HAP-1 (cell line): Measurements from ENCODE around the gene NR1H2.
"Not testable (repeated sequence)": the region's sequence is repeated elsewhere in the genome, so short reads cannot be mapped to it uniquely, and the experiment has no call there.

Experiments used
- DNase-seq, 2 experiments: peaks; one replicate each; pipeline ENCODE4 v3.0.0-alpha.2; 2016 to 2020; ENCODE audit warnings: low spot score in 2 of 2
- H3K27me3 ChIP-seq: fragments of 250-450 bp; sonication (Bioruptor Pico); 2 replicates; pipeline ENCODE4 v1.5.1; 2020; ENCODE audit warnings: low read depth, mild to moderate bottlenecking, moderate library complexity
- H3K36me3 ChIP-seq: fragments of 250-450 bp; sonication (Bioruptor Pico); replicated peaks from 2 replicates; pipeline ENCODE4 v1.5.1; 2020; ENCODE audit warnings: mild to moderate bottlenecking
- H3K4me1 ChIP-seq: fragments of 250-450 bp; sonication (Bioruptor Pico); 2 replicates; pipeline ENCODE4 v1.5.1; 2020; ENCODE audit warnings: mild to moderate bottlenecking
- H3K4me3 ChIP-seq: fragments of 250-450 bp; sonication (Bioruptor Pico); 2 replicates; pipeline ENCODE4 v1.5.1; 2020; ENCODE audit warnings: mild to moderate bottlenecking, moderate library complexity
- H3K9me3 ChIP-seq: fragments of 250-450 bp; sonication (Bioruptor Pico); 2 replicates; pipeline ENCODE4 v1.5.1; 2020; ENCODE audit warnings: mild to moderate bottlenecking, moderate library complexity
- in situ Hi-C: fragments of 300-500 bp; cut with MboI; formaldehyde crosslinking; loops from 3 replicates; pipeline ENCODE4 v1.14.3; 2020; ENCODE audit warnings: low sequenced_read_pairs, inconsistent platforms, mixed read lengths

NR1H2 gene

GRCh38 chr19:50387868-50388245 lies 11.6 kb downstream of the NR1H2 start:
- no peaks in the 10 kb centered on the region; the same call in 1 of the 2 replicates for H3K9me3 ChIP-seq
- no peak overlapping the region for H3K4me3 ChIP-seq

DNA sequence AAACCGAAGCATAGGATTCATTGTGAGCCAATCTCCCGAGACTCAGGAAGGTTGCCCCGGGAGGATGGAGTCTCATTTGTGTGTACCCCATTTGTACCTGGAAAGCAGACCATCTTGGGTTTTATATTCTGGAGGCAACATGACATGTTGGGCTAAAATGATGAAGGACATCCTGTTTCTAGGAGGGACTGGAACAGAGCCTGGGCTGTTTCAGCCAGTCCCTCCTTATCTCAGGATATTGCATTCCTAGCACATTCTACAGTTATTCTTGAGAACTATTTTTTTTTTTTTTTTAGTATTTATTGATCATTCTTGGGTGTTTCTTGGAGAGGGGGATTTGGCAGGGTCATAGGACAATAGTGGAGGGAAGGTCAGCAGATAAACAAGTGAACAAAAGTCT lies 14.0 kb downstream of the NR1H2 start:
- H3K27me3 ChIP-seq, H3K9me3 ChIP-seq, H3K4me3 ChIP-seq, DNase-seq, H3K4me1 ChIP-seq, in situ Hi-C loops: not testable (repeated sequence)
- H3K36me3 ChIP-seq = peaks cover 45% of the 10 kb centered on the region

More at GRCh38 chr19:50387868-50388245, 11.6 kb downstream of the NR1H2 start:
- Histone ChIP-seq H3K27me3 (no peaks in the 10 kb centered on the region), H3K36me3 (peaks cover 43% of the 10 kb centered on the region), H3K4me1 (peaks cover 9% of the 10 kb centered on the region; the same call in 1 of the 2 replicates)
- no peak for DNase-seq
- in situ Hi-C loops = no loop called here

DNA sequence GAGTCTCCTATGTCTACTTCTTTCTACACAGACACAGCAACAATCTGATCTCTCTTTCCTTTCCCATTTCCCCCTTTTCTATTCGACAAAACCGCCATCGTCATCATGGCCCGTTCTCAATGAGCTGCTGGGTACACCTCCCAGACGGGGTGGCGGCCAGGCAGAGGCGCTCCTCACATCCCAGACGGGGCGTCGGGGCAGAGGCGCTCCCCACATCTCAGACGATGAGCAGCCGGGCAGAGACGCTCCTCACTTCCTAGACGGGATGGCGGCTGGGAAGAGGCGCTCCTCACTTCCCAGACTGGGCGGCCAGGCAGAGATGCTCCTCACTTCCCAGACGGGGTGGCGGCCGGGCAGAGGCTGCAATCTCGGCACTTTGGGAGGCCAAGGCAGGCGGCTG lies 14.7 kb downstream of the NR1H2 start:
- H3K27me3 ChIP-seq, in situ Hi-C loops, H3K4me3 ChIP-seq, DNase-seq, H3K4me1 ChIP-seq, H3K9me3 ChIP-seq: not testable (repeated sequence)
- peaks cover 45% of the 10 kb centered on the region for H3K36me3 ChIP-seq

GRCh38 chr19:50392759-50393158 lies 16.5 kb downstream of the NR1H2 start:
- in situ Hi-C loops = no loop called here
- Histone ChIP-seq H3K36me3 (peaks cover 28% of the 10 kb centered on the region), H3K9me3 (no peaks in the 10 kb centered on the region; the same call in 1 of the 2 replicates), H3K4me1 (peaks cover 6% of the 10 kb centered on the region; the same call in 1 of the 2 replicates), H3K4me3 (no peak overlapping the region), H3K27me3 (no peaks in the 10 kb centered on the region)
- DNase-seq = no peak

- no peaks in the 10 kb centered on the region; the same call in 1 of the 2 replicates for H3K9me3 ChIP-seq
- in situ Hi-C loops = no loop called here
- peaks cover 21% of the 10 kb centered on the region for H3K36me3 ChIP-seq
- DNase-seq = no peak
- H3K27me3 ChIP-seq = no peaks in the 10 kb centered on the region
- H3K4me1 ChIP-seq = no peaks in the 10 kb centered on the region
- no peak overlapping the region for H3K4me3 ChIP-seq
These were observed 17.3 kb downstream of the NR1H2 start for GRCh38 chr19:50393589-50393988.

DNA sequence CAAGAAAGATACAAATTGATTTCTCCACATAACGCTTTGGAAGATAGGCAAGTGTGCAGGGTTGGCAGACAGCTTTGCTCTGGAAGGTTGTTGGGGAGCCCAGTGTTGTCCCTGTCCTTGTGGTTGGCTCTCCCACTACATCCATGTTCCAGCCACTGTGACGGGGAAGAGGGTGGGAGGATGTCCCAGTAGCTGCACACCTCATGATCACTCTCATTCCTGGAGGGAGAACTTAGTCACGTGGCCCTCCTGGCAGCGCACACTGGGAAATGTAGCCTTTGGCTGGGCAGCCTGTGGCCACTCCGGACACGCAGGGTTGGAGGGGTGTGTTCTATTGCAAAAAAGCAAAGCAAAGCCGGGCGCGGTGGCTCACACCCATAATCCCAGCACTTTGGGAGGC lies 17.8 kb downstream of the NR1H2 start:
- no peak for DNase-seq
- H3K4me1 ChIP-seq = no peaks in the 10 kb centered on the region
- no peaks in the 10 kb centered on the region for H3K27me3 ChIP-seq
- H3K36me3 ChIP-seq = peaks cover 25% of the 10 kb centered on the region
- in situ Hi-C loops = no loop called here
- H3K9me3 ChIP-seq = no peaks in the 10 kb centered on the region; the same call in 1 of the 2 replicates
- H3K4me3 ChIP-seq = no peak overlapping the region

DNA sequence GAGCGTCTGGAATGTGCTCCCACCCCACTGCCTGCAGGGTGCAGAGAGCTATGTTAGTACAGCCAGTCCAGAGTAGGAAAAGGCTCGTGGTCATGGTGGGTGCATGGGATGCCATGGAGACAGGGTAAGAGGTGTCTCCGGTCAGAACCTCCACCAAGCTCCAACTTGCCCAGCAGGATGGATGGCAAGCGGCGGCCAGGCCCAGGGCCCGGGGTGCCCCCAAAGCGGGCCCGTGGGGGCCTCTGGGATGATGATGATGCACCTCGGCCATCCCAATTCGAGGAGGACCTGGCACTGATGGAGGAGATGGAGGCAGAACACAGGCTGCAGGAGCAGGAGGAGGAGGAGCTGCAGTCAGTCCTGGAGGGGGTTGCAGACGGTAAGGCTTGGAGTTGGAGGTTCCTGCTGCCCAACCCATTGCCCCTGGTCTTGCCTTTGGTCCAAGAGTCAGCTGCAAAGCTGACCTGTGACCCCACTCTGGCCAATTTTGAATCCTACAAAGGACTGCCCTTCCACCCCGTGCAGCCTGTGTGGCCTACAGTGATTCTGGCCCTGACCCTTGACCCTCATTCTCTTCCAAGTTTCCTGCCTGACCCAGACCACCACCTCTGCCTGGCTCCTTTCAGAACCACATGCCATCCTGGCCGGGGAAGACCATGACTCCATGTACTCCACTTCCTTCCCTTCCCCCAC lies 22.6 kb downstream of the NR1H2 start:
- in situ Hi-C loops = no loop called here
- peaks cover 29% of the 10 kb centered on the region for H3K36me3 ChIP-seq

DNA sequence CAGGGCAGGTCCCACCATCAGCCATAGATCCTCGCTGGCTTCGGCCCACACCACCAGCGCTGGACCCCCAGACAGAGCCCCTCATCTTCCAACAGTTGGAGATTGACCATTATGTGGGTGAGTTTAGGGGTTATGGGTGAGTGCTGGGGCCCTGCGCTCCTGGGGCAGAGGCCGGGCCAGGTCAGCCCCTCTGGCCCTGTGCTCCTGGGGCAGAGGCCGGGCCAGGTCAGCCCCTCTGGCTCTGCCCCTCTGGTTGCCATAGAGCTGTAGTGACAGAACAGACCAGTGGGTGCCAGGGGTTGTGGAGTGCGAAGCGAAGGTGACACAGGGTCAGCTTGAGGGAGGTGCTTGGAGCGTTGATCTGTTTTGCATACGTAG lies 23.1 kb downstream of the NR1H2 start:
- Histone ChIP-seq H3K4me1 (no peaks in the 10 kb centered on the region), H3K4me3 (no peak overlapping the region), H3K36me3 (peaks cover 29% of the 10 kb centered on the region), H3K9me3 (no peaks in the 10 kb centered on the region), H3K27me3 (no peaks in the 10 kb centered on the region)
- in situ Hi-C loops = no loop called here
- no peak for DNase-seq

More for the DNA sequence above, 22.6 kb downstream of the NR1H2 start:
- Histone ChIP-seq H3K27me3 (no peaks in the 10 kb centered on the region), H3K4me3 (no peak overlapping the region), H3K9me3 (no peaks in the 10 kb centered on the region), H3K4me1 (no peaks in the 10 kb centered on the region)
- no peak for DNase-seq

- peaks cover 47% of the 10 kb centered on the region for H3K36me3 ChIP-seq
- in situ Hi-C loops = no loop called here
- no peaks in the 10 kb centered on the region for H3K4me1 ChIP-seq
- H3K4me3 ChIP-seq = no peak overlapping the region
- DNase-seq = no peak
- H3K9me3 ChIP-seq = no peaks in the 10 kb centered on the region
- no peaks in the 10 kb centered on the region for H3K27me3 ChIP-seq
These were observed 25.6 kb downstream of the NR1H2 start for GRCh38 chr19:50401605-50402450.

GRCh38 chr19:50402544-50403301 lies 26.5 kb downstream of the NR1H2 start:
- Histone ChIP-seq H3K9me3 (no peaks in the 10 kb centered on the region), H3K4me1 (no peaks in the 10 kb centered on the region), H3K27me3 (no peaks in the 10 kb centered on the region), H3K4me3 (no peak overlapping the region), H3K36me3 (peaks cover 47% of the 10 kb centered on the region)
- DNase-seq = no peak
- in situ Hi-C loops = no loop called here

DNA sequence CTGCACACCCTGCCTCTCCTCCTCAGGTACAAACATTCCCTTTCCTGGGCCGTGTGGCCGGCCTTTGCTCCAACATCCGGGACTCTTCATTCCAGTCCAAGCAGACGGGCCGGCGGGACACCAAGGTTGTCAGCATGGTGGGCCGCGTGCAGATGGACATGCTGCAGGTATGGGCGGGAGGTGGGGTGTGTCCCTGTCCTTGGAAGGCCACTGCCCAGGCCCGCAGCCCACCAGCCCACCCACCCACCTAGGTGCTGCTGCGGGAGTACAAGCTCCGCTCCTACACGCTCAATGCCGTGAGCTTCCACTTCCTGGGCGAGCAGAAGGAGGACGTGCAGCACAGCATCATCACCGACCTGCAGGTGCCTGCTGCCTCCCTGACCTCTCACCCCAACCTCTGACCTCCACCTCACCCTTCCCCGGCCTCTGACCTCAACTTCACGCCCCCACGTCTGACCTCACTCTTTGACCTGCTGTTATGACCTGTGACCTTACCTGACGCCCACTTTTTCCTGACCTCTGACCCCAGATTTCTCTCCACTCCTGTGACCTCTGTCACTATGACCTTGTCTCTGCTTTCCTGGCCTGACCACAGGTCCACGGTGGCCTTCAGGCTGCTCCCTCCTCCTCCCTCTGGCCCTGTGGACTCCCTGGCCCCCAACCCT lies 30.0 kb downstream of the NR1H2 start:
- in situ Hi-C loops = no loop called here
- H3K4me3 ChIP-seq = no peak overlapping the region
- H3K9me3 ChIP-seq = no peaks in the 10 kb centered on the region
- no peaks in the 10 kb centered on the region for H3K27me3 ChIP-seq
- DNase-seq = no peak
- no peaks in the 10 kb centered on the region for H3K4me1 ChIP-seq
- peaks cover 55% of the 10 kb centered on the region for H3K36me3 ChIP-seq

DNA sequence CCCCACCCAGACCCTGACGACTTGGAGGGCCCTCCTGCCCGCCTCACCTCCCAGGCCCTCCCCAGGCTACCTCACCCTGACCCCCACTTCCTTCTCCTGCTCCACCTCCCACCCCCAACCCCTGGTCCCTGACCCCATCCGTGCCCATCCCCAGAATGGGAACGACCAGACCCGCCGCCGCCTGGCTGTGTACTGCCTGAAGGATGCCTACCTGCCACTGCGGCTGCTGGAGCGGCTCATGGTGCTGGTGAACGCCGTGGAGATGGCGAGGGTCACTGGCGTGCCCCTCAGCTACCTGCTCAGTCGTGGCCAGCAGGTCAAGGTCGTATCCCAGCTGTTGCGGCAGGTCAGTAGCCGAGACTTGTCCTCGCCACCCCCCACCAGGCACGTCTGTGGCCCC lies 30.6 kb downstream of the NR1H2 start:
- no peak for DNase-seq
- Histone ChIP-seq H3K9me3 (no peaks in the 10 kb centered on the region), H3K36me3 (peaks cover 55% of the 10 kb centered on the region), H3K4me3 (no peak overlapping the region), H3K27me3 (no peaks in the 10 kb centered on the region), H3K4me1 (no peaks in the 10 kb centered on the region)
- in situ Hi-C loops = no loop called here

DNA sequence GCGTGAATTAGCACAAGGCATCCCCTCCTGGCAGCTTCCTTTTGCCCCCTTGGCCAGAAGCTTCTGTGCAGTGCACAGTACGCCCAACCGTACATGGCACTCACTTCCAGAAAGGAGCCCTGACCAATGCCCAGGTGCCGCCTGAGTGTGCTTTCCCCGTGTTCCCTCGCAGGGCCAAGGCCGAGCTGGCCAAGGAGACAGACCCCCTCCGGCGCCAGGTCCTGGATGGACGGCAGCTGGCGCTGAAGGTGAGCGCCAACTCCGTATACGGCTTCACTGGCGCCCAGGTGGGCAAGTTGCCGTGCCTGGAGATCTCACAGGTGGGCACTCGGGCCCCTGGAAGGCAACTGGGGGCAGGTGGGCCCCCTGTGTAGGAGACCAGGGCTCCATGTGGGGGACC lies 33.1 kb downstream of the NR1H2 start:
- Histone ChIP-seq H3K4me3 (no peak overlapping the region), H3K36me3 (peaks cover 52% of the 10 kb centered on the region), H3K9me3 (no peaks in the 10 kb centered on the region), H3K27me3 (no peaks in the 10 kb centered on the region), H3K4me1 (no peaks in the 10 kb centered on the region)
- in situ Hi-C loops = no loop called here
- DNase-seq = no peak
